Endothelial cell of umbilical vein (primary cell): ENCODE data around the gene ATP10B. TPM values are rescaled to one million over a fixed set of nuclear protein-coding genes. Genes with fewer than 3 reads are reported as not detected.

Experiments
- BruUV-seq: library from RNA; stranded (reverse); fragments of 400-500 nt; replicated peaks from 2 replicates; lab custom pipeline; 2021; lab: Mats Ljungman, UMichigan
- CTCF ChIA-PET: fragments of 300-600, 350-600 bp; sonication (Branson Sonifier 250); formaldehyde crosslinking; loops from one replicate; lab custom pipeline; 2021; ENCODE audit warnings: antibody characterized with exemption, inconsistent platforms; lab: Charles Lee
- POLR2A ChIA-PET: fragments of 300-600, 350-600 bp; sonication (Branson Sonifier 250); formaldehyde crosslinking; loops from one replicate; lab custom pipeline; 2021; ENCODE audit warnings: antibody characterized with exemption, inconsistent platforms; lab: Charles Lee
- DNase-seq: peaks from one replicate; pipeline ENCODE4 v3.0.0-alpha.2; 2011; ENCODE audit warnings: low read depth, low spot score
- FAIRE-seq: peaks from 2 replicates; lab custom pipeline; 2011; peaks lifted over from hg19 to GRCh38; lab: Jason Lieb, UNC
- H2AFZ ChIP-seq: 2 replicates; pipeline ENCODE4 v1.6.0; 2012; ENCODE audit warnings: low read depth, low read length, control low read depth, inconsistent platforms
- H3K27ac ChIP-seq: 2 replicates; pipeline ENCODE4 v1.5.1; 2011; ENCODE audit warnings: low read depth, mild to moderate bottlenecking, control low read depth, low read length, moderate library complexity; ENCODE audit not compliant: insufficient read depth
- H3K27me3 ChIP-seq, 2 experiments: 2 replicates each; pipeline versions ENCODE4 v1.6.0 to v1.6.1; 2011; ENCODE audit warnings: low read length in 2 of 2, mixed read lengths in 1 of 2; ENCODE audit not compliant: control insufficient read depth in 2 of 2, insufficient read depth in 2 of 2
- H3K36me3 ChIP-seq, 2 experiments: 2 replicates in 1 of 2; 3 replicates in 1 of 2; pipeline ENCODE4 v1.5.1; 2011; ENCODE audit warnings: low read length in 2 of 2, mild to moderate bottlenecking in 1 of 2, moderate library complexity in 1 of 2; ENCODE audit not compliant: control insufficient read depth in 2 of 2, insufficient read depth in 2 of 2; ENCODE audit errors: extremely low read depth in 1 of 2
- H3K4me1 ChIP-seq: 3 replicates; pipeline ENCODE4 v1.5.1; 2011; ENCODE audit warnings: mild to moderate bottlenecking, low read length; ENCODE audit not compliant: control insufficient read depth, insufficient read depth; ENCODE audit errors: extremely low read depth
- H3K4me2 ChIP-seq: 2 replicates; pipeline ENCODE4 v1.6.1; 2011; ENCODE audit warnings: low read length, control low read depth, mixed read lengths; ENCODE audit not compliant: insufficient read depth
- H3K4me3 ChIP-seq, 3 experiments: fragments of 200-600 bp in 1 of 3; sonication (generic), shearing (Covaris generic) in 1 of 3; replicated peaks in 1 of 3; 2 replicates each; pipeline ENCODE4 v1.5.1; 2011 to 2016; ENCODE audit warnings: control low read depth in 3 of 3, low read length in 3 of 3, mild to moderate bottlenecking in 2 of 3, inconsistent platforms in 1 of 3, low read depth in 1 of 3, moderate library complexity in 1 of 3; ENCODE audit not compliant: insufficient read depth in 1 of 3
- H3K79me2 ChIP-seq: 2 replicates; pipeline ENCODE4 v1.6.0; 2012; ENCODE audit warnings: low read length, inconsistent platforms; ENCODE audit not compliant: control insufficient read depth, insufficient read depth
- H3K9ac ChIP-seq: replicated peaks from 2 replicates; pipeline ENCODE3; 2011; ENCODE audit warnings: low read length, control low read depth; ENCODE audit not compliant: insufficient read depth; ENCODE audit errors: extremely low read depth
- H3K9me1 ChIP-seq: replicated peaks from 3 replicates; pipeline ENCODE4 v1.6.0; 2011; ENCODE audit warnings: mild to moderate bottlenecking, low read length; ENCODE audit not compliant: control insufficient read depth, insufficient read depth; ENCODE audit errors: extremely low read depth
- H3K9me3 ChIP-seq: replicated peaks from 2 replicates; pipeline ENCODE4 v1.5.1; 2012; ENCODE audit warnings: low read length, inconsistent platforms; ENCODE audit not compliant: control insufficient read depth, insufficient read depth
- H4K20me1 ChIP-seq: replicated peaks from 2 replicates; pipeline ENCODE3; 2011; ENCODE audit warnings: mild to moderate bottlenecking, low read length; ENCODE audit not compliant: control insufficient read depth, insufficient read depth; ENCODE audit errors: extremely low read depth
- CTCF ChIP-seq, 2 donors: IDR thresholded peaks; 1 replicate in 1 of 2; 2 replicates in 1 of 2; pipeline ENCODE4 v1.5.1; 2011; ENCODE audit warnings: low read length in 2 of 2, mild to moderate bottlenecking in 2 of 2, moderate library complexity in 2 of 2, control low read depth in 1 of 2, inconsistent platforms in 1 of 2, low read depth in 1 of 2; ENCODE audit not compliant: insufficient read depth in 1 of 2; ENCODE audit errors: extremely low read depth in 1 of 2
- EZH2 ChIP-seq: IDR thresholded peaks from 2 replicates; pipeline ENCODE4 v1.6.1; 2012; ENCODE audit warnings: borderline replicate concordance, low read depth, mild to moderate bottlenecking, moderate library complexity, low read length, inconsistent platforms; ENCODE audit not compliant: severe bottlenecking
- FOS ChIP-seq: IDR thresholded peaks from 2 replicates; pipeline ENCODE4 v1.6.1; 2011; ENCODE audit warnings: mild to moderate bottlenecking, low read length, moderate library complexity, borderline replicate concordance; ENCODE audit not compliant: insufficient read depth
- GATA2 ChIP-seq: IDR thresholded peaks from 2 replicates; pipeline ENCODE4 v1.7.0; 2011; ENCODE audit warnings: low read depth, mild to moderate bottlenecking, moderate library complexity, mixed read lengths, low read length; ENCODE audit not compliant: insufficient read length, insufficient read depth
- JUN ChIP-seq: IDR thresholded peaks from 2 replicates; pipeline ENCODE4 v1.6.1; 2011; ENCODE audit warnings: borderline replicate concordance, low read depth; ENCODE audit not compliant: insufficient read length, insufficient read depth
- MAX ChIP-seq: IDR thresholded peaks from 2 replicates; pipeline ENCODE4 v1.6.1; 2011; ENCODE audit not compliant: insufficient read depth, insufficient read length
- MYC ChIP-seq: IDR thresholded peaks from one replicate; pipeline ENCODE4 v1.6.1; 2011; ENCODE audit warnings: mild to moderate bottlenecking, low read depth, low read length
- POLR2A ChIP-seq: IDR thresholded peaks from 2 replicates; pipeline ENCODE4 v1.6.1; 2012; ENCODE audit warnings: low read depth, mild to moderate bottlenecking, control low read depth, low read length
- POLR2AphosphoS5 ChIP-seq: IDR thresholded peaks from 2 replicates; pipeline ENCODE4 v1.6.1; 2012; ENCODE audit warnings: low read depth, mild to moderate bottlenecking, control low read depth, low read length, moderate library complexity; ENCODE audit not compliant: insufficient read depth
- dilution Hi-C: fragments of 300-500 bp; cut with MboI; formaldehyde crosslinking; loops from one replicate; pipeline ENCODE4 v1.15.0; 2019; ENCODE audit warnings: low sequenced_read_pairs; ENCODE audit not compliant: extremely low pct_ligation_motif_present
- intact Hi-C: fragments of 100-400 bp; cut with micrococcal nuclease; formaldehyde crosslinking; loops from one replicate; pipeline ENCODE4 v1.10.0; 2022
- polyA plus RNA-seq, 4 experiments: library from polyadenylated mRNA; depleted of rRNA in 3 of 4; stranded (reverse) in 3 of 4; unstranded in 1 of 4; fragments of >200 nt; gene quantifications; 2 replicates each; pipeline versions ENCODE4 v1.2.1 to v1.2.3, GENCODE V29; 2011 to 2012; ENCODE audit warnings: missing spikeins in 1 of 4
- total RNA-seq: library from RNA; stranded (reverse); gene quantifications from 2 replicates; pipeline ENCODE4 v1.2.3, GENCODE V29; 2021

ATP10B gene
- total and polyA plus RNA-seq, 2 donors (not counting 3 experiments of a cell fraction or from before 2014, with no cell fraction given), result not detected

GRCh38 chr5:160567031-160567705 is 284.8 kb downstream of the ATP10B start:
- Histone ChIP-seq H3K4me2 (no peak overlapping the region), H4K20me1 (no peaks in the 10 kb centered on the region), H3K4me1 (no peaks in the 10 kb centered on the region), H3K36me3 (no peaks in the 10 kb centered on the region), H3K27me3 (no peaks in the 10 kb centered on the region), H3K9me1 (no peaks in the 10 kb centered on the region), H3K4me3 (no peak overlapping the region), H3K9ac (no peak overlapping the region), H3K9me3 (no peaks in the 10 kb centered on the region), H2AFZ (no peak overlapping the region), H3K79me2 (no peaks in the 10 kb centered on the region), H3K27ac (no peak overlapping the region)
- no peak for TF ChIP-seq MAX
- TF ChIP-seq EZH2, result no peak
- no peak for TF ChIP-seq CTCF (IDR thresholded peaks at IDR 0.05; ENCODE audit: extremely low read depth in 1 of 2, insufficient read depth in 1 of 2, low read depth in 1 of 2, low read length in 2 of 2)
- no peak for TF ChIP-seq GATA2
- TF ChIP-seq POLR2AphosphoS5, result no peak
- no peak for TF ChIP-seq FOS
- no peak for TF ChIP-seq JUN
- no peak for TF ChIP-seq POLR2A
- no peak for TF ChIP-seq MYC
- FAIRE-seq, result no peak
- dilution Hi-C loops, result no loop called here
- ChIA-PET POLR2A (no interaction called here), CTCF (no interaction called here)
- no peak for DNase-seq
- no TSS peak for BruUV-seq
- intact Hi-C loops, result no loop called here
